Inferior parietal cortex (tissue), 1 donor: ENCODE data around the gene MYO7B.
A peak's percentile ranks its signal among the peaks of the same experiment; 100 is the strongest.

ENCODE experiments used
- DNase-seq: peaks from one replicate; pipeline ENCODE4 v3.0.0-alpha.2; 2016; ENCODE audit errors: extremely low spot score

Gene MYO7B

DNA sequence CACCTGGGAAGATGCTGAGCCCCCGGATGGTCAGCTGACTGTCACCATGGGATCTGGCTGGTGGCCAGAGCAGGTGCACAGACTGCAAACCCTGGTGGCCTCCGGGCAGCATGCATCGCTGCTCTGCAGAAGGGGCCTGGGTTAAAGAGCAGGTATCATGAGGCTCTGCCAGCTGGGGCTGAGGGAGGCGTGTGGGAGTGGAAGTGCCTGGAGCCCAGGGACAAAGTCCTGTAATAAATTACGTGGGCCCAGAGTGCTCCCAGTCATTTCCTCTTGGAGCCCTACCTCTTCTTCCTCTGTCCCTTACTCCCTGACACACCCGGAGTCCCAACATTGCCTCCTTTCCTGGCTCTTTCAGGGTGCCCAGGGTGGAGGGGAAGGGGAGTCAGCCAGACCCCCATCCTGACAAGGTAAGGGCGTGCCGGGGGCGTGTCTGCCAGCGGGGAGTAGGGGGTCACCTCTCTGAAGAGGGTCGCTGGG, at the start of gene MYO7B:
Gene MYO7B, plus strand, starts transcription at position 262 of the 480 bp plus-strand sequence. CDS start 24,040 bp downstream, outside the sequence.
- DNase-seq: no peak

DNA sequence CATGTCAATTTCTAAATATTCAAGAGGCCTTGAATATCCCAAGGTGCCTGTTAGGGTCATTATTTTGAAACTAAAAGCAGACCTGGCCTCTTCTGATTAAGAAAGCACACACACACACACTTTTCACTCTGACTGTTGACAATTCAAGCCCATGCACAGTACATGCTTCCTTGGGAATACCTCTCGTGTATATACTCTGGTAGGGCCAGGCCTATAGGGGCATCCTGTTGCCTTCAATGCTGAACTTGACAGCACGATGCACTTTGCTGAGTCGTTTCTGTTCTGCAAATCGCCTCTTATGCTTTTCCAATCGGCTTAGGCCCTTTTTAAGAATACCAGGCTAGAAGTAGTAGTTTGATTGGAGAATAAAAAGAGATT, 49.8 kb upstream of the MYO7B start:
- DNase-seq: no peak

DNA sequence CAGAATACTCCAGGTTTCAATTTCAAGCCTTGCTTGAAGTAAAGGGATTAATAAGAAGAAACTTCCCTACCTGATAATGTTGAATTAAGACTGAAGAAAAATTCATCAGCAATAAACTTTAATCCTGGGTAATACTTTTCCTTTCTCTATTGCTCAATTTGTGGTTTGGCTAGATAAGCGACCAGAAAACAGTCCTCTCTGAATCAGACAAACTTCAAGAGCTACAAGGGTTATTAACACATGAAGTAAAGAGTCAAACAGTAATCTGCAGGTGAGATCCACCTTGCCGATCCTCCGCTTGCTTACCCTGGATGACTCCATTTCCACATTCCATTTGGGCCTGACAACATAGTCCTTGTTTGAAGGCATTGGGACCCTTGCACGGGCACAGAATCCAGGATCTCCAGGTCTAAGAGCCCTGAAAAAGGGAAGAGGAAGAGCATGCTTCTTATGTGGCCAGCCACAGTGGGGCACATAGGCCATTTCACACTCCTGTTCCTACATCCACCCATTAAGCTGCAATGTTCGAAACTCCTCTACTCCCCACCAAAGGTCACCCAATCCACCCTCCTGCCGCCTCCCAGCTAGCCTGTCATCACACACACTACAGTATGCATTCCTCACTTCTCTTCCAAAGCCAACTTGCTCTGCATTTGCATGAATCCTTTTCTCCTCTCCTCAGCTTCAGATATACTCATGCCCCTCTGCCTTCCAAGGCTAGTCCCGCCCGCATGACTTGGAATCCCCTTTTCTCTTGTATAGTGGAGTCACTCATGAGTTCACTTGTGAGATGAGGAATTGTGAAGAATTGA, 49.0 kb upstream of the MYO7B start:
- DNase-seq: no peak

DNA sequence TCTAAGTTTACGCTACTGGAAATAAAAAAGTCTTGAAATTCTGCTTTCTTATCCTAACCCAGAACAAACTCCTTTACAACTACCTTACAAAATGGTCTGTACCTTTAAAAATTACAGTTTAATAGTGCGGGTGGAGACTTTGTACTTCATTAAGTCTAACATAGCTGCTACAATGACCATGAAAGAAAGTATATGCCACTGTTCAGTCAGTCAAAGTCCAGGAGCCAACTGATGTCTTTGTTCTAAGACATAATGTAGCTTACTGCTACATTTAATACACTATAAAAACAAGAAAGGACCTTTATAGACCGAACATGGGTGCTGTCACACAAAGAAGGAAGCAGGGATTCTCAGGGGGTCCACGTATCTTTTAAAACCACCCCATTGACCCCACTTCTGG, 45.2 kb upstream of the MYO7B start:
- DNase-seq: no peak

DNA sequence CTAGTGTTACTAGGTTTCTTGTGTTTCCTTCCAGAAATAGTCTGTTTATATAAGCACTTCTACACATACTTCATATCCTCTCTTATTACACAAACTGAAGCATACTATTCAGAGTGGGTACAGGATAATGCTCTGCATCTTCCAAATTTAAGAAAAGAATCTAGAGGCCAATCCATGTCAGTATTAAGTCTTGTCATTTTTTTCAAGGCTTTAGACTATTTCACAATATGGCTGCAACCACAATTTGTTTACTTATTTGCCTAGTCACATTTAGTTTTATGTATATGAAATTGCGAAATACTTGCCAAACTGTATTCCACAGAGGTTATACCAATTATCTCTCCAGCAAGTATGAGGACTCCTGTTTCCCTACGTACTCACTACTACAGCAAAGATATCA, 37.1 kb upstream of the MYO7B start:
- DNase-seq: no peak

DNA sequence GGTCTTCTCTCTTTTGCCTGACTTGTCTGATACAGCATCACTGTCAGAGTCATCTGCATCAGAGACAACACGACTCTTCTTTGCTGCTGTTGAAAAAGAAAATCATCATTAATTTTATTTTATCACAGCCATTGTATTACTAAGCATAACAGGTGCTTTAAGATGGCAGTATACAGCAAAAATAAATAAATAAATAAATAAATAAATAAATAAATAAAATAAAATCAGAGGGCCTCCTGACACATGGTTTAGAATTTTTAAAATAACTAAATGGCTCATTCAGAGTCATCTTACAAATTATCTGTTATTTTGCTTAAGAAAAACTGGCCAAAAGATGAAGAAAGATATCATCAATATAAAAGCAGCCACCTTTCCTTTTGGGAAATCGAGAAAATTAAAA, 32.0 kb upstream of the MYO7B start:
- no peak for DNase-seq

DNA sequence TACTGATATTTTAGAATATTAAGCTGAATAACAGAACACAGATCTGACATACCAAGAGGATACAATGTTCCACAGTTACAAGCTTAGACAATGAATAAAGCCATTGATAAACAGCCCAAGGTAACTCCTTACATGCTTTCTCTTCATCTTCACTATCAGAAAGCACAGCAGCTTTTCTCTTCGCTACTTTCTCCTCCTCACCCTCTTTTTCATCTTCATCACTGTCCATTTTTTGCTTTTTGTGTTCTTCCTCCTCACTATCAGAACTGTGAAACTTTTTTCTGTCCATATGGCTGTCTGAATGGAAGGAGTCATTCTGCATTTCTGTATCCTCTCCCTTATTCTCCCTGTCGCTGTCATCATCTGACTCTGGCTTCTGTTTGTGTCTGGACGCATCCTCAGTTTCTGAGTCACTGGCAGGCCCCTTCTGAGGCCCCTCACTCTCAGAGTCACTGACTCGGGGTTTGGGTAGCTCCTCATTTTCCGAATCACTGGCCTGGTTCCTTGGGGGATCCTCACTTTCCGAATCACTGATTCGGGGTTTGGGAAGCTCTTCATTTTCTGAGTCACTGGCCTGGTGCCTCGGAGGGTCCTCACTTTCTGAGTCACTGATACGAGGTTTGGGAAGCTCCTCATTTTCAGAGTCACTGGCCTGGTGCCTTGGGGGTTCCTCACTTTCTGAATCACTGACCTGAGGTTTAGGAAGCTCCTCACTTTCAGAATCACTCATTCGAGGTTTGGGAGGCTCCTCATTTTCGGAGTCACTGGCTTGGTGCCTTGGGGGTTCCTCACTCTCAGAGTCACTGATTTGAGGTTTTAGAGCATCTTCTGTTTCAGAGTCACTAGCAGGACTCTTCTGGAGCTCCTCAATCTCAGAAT, 30.7 kb upstream of the MYO7B start:
- DNase-seq: no peak

DNA sequence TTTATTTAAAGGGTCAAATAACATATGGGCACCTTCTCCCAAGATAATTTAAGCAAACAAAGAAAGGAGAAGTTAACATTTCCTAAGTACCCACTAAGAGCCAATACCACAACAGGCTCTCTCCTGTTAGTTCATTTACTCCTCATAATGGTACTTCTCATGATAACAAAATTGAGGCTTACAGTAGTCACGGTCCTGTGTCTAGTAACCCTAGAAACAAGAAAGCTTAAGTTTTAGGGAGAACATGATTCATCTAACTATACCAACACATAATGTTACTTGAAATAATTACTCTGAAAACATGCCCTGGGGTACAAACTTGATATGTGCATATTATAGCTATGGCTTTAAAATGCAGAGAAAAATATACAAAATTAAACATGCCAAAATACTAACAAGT, 29.0 kb upstream of the MYO7B start:
- no peak for DNase-seq

DNA sequence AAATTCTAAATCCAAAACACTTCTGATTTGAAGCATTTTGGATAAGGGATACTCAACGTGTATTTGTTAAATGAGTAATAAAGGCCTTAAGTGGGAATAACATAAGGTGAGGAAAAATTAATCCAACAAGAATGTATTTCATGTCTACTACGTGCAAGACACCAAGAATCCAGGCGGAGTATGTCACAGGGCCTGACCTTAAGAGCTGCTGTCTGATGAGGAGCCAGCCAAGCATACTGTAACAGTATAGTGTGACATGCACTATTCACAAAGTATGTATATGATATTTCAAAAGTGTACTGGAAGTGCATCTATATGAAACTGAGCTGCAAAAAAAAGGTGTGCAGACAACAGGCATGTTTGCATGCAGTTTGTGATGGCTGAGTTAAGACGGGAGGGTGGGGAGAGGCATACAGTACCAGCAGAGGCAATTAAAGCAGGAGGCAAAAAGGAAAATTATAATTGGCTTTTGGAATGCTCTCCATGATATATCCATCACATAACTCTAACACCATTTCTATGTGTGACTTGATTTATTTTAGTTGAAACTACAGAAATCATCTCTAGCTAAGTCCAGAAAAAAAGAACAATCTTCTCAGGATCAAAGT, 27.4 kb upstream of the MYO7B start:
- no peak for DNase-seq

DNA sequence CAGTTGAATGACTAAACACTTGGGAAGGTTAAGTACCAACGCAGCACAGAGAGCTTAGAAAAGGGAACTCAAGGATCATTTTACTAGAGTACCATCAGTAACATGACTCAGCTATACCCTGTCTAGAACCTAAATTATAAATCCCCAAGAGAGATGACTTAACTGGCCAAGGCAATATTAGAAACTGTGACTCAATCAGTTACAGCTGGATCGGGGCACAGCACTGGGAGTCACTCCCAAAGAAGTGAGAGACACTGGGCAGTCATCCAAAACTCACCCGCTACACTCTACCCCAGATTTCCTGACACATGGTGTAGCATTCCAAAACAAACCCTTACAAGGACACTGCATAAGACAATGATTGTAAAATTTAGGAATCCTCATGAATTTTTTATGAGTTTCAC, 26.9 kb upstream of the MYO7B start:
- DNase-seq: peak; percentile 86

DNA sequence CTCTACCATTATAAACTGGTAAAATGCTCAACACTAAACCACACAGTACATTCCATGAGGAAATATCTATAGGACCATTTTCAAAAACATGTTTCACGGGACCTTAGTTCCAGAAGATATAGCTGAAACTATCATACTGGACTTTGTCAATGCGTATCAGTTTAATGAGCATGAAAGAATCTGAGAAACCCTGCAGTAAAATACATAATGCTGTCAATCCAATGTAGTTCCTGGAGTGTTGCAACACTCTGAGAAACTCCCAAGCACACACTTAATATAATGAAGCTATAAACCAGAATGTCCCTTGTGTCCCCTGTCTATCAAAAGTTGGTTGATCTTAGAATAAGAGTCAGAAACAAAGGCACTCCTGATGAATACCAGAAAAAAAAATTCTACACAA, 25.4 kb upstream of the MYO7B start:
- no peak for DNase-seq

DNA sequence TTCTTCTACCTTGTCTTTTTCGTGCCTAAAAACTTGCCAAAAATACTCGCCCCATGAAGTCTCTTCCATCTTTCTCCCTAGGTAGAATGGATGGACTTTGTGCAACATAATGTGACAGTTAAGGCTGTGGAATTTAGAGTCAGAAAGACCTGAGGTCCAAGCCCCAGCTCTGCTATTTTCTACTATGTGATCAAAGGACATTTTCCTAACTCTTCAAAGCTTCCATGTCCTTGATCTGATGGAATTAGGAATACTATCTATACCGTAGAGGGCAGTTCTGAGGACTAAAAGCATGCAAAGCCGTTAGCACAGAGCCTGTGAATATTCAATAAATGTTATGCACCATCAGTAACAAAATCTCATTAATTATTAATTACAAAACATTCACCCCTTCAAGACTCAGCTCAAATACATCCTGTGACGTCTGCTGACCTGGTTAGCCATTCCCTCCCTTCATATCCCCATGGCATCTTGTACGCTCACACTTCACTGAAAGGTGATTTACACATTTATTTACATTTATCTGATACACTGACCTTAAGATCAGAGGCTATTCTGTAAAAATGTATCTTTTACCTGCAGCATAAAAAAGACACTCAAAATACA, 24.3 kb upstream of the MYO7B start:
- DNase-seq: no peak

DNA sequence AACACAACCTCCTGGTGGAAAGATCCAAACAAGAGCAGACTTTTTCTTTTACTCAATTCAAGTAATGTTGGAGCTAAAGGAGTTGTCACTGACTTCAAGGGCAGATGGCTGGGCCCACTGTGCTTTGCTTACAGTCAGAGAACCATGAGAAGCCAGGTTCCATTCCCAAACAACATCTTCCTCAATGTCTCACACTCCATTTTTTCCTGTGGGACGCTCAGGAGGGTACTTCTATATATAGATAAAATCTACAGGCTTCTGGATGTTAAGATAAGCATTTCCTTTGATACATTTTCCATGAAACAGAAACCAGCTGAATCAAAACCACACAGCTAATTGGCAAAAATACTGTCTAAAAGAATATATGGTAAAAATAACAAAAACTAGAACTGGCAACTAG, 23.6 kb upstream of the MYO7B start:
- no peak for DNase-seq

DNA sequence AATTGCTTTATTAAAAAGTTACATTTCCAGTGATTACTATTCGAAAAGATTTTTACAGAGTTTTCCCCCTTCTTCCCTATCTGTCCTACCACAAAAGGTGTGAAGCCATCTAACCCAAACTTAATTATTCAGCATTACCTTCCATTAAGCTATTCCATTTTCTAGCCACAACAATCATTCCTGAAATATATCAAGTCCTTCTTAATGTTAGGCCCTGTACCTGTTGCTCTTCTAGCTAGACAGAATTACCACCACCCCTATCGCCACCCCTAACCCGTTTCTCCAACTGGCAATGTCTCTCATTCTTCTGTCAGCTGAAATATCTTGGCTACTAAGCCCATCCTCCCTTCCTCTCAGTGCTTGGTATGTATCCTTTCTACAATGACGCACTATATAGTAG, 23.1 kb upstream of the MYO7B start:
- no peak for DNase-seq

DNA sequence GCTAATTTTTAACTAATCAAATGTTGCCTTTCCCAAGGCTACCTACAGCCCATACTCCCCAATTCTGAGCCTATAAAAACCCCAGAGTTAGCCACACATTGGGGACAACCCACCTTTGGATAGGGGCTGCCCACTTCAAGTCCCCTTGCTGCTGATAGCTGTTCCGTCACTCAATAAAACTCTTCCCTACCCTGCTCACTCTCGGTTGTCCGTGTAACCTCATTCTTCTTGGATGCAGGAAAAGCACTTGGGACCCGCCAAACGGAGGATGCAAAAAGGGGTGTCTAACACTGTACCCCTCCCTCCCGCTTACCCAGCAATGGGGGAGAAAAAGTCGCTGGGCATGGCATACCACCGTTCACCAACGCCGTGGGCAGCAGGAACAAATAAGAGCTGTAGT, 21.4 kb upstream of the MYO7B start:
- DNase-seq: no peak

DNA sequence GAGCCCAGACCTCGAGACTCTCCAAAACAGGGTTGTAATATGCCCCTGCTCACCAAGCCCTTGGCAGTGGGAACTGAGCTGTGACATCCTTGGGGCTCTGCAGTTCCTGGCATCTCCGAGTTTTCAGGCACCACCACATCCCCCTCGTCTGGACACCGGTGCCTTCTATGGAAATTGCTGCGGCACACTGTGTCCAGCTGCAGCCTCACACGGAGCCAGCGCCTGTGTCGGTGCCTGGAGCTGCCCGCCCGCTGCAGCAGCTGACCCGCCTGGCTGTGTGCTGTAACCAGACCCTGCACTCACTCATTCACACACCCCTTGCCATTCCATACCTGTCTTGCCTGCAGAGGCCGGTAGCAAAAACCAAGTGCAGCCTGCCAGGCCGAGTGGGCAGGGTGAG, 21.0 kb upstream of the MYO7B start:
- no peak for DNase-seq

DNA sequence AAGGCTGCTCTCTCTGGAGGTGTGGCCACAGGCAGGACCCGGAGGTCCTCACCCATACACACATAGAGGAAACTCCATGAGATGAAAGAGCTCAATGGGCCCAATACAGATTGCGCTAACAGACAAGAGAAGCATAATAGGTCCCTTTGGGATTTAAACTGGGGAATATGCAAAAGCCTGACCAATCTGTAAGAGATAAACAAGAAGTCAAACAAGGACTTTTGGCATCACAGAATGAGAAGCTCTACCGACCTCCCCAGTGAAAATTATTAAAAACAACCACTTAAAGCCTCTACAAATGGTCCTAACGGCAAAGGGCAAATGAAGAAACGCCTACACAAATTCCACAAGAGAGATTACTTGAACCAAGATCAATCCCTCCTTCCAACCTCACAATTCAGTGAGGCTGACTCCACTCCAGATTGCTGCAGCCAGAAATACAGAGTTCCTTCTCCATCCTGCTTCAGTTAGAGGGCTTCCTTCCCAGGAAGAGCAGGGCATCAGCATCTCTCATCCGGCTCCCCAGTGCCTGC, 20.0 kb upstream of the MYO7B start:
- DNase-seq: no peak

DNA sequence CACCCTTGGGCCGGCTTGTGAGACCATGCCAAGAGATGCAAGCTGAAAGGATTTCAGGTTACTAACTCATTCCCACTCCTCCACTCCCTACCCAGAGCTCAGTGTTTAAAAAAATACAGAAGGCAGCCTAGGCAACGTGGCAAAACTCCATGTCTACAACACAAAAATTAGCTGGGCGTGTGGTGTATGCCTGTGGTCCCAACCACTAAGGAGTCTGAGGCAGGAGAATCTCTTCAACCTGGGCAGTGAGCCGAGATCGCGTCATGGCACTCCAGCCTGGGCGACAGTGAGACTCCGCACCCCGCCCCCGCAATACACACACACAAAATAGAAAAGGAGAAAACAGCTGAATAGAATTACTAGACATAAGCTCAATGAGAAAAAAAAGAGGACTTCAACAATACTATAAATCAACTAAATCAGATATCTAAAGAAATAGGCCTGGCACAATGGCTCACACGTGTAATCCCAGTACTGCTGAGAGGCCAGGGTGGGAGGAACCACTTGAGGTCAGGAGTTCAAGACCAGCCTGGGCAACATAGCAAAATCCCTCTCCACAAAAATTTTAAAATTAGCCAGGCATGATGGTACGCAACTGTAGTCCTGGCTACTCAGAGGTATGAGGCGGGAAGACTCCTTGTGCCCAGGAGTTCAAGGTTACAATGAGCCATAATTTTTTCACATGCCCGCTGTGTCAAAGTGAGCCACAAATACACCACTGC, 19.3 kb upstream of the MYO7B start:
- DNase-seq: no peak

DNA sequence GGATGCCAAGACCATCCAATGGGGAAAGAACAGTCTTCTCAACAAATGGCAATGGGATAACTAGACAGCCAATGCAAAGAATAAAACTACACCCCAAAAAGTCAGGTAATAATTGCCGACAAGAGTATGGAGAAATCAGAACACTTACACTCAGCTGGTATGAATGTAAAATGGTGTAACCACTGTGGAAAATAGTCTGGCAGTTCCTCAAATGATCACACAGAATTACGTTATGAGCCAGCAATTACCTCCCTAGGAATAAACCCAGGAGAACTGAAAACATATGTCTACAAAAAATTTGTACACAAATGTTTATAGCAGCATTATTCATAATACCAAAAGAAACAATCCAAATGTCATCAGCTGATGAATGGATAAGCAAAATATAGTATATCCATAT, 18.0 kb upstream of the MYO7B start:
- DNase-seq: no peak

DNA sequence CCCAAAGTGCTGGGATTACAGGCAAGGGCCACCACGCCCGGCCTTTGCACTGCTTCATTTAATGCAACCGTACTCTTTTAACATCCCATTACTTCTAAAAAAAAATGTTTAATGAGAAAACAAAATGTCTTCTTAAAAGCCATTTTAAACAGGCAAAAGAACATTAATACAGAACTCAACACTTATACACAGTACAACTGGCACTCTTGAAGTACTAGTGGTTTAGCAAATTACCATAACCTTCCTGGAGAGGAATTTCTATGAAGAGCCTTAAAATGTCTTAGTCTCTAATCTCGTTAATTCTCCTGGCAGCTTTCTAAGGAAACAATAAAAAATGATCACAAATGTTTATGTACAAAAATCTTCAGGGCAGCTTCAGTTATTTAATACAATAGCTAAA, 15.1 kb upstream of the MYO7B start:
- no peak for DNase-seq

DNA sequence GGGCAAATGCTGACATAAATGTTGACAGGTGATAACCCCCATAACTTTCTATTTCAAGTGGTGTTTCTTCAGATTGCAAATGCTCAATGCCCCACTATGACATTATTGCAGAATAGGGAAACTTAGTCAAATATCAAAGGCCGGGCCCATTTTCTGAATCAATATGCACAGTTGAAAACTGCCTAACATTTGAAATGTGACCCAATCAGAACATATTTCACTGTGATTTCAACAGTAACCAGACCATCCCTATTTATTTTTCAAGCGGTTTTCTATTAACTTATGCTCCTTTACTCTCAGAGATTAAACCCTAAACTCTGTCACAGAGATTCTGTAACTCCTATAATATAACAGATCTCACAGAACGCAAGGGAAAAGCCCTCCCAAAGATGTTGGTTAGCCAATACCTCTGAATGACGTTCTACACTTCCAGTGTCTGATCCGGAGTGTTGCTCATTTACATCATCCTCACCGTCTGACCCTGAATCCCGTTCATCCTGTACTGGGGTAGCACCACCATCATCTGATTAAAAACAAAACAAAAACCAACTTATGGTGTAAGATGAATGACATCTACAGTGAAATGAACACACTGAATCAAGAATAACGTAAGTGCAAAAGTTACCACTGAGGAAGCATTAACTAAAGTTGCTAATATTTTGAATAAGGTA, 12.1 kb upstream of the MYO7B start:
- no peak for DNase-seq
